Measurements from ENCODE around the gene TRIM63. TPM values are rescaled to one million over a fixed set of nuclear protein-coding genes. Genes with fewer than 3 reads are reported as not detected.

TRIM63 gene
- total and polyA plus RNA-seq, 9 of the 15 experiments (the other 6 are each of a cell fraction or from before 2014, with no cell fraction given) = 0.08 to 0.57 (median 0.36) TPM

DNA sequence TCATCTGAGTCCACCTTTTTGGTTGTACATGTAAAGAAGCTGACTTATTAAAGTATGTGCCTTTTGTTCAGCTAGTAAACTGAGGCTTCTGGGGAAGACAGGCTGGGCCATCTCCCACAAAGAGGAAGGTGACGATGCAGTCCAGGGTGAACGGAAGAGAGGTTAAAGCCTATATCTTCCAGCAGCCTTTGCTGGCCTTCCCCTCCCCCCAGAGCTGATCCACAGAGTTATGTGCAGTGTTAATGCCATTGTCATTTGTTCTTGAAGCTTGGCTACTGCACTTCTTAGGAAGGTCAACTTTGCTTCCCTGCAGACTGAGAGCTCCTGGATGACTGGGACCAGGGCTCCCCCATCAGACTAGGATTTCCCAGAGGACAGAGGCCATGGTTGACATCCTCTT lies 23.7 kb downstream of the TRIM63 start (continued):
- TF ChIP-seq, protein P1, sequence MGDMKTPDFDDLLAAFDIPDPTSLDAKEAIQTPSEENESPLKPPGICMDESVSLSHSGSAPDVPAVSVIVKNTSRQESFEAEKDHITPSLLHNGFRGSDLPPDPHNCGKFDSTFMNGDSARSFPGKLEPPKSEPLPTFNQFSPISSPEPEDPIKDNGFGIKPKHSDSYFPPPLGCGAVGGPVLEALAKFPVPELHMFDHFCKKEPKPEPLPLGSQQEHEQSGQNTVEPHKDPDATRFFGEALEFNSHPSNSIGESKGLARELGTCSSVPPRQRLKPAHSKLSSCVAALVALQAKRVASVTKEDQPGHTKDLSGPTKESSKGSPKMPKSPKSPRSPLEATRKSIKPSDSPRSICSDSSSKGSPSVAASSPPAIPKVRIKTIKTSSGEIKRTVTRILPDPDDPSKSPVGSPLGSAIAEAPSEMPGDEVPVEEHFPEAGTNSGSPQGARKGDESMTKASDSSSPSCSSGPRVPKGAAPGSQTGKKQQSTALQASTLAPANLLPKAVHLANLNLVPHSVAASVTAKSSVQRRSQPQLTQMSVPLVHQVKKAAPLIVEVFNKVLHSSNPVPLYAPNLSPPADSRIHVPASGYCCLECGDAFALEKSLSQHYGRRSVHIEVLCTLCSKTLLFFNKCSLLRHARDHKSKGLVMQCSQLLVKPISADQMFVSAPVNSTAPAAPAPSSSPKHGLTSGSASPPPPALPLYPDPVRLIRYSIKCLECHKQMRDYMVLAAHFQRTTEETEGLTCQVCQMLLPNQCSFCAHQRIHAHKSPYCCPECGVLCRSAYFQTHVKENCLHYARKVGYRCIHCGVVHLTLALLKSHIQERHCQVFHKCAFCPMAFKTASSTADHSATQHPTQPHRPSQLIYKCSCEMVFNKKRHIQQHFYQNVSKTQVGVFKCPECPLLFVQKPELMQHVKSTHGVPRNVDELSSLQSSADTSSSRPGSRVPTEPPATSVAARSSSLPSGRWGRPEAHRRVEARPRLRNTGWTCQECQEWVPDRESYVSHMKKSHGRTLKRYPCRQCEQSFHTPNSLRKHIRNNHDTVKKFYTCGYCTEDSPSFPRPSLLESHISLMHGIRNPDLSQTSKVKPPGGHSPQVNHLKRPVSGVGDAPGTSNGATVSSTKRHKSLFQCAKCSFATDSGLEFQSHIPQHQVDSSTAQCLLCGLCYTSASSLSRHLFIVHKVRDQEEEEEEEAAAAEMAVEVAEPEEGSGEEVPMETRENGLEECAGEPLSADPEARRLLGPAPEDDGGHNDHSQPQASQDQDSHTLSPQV (IDR thresholded peaks at IDR 0.05) = peak; percentile 85
- TF ChIP-seq NR4A1 (CRISPR knock-in tag; IDR thresholded peaks at IDR 0.05) = no peak
- TF ChIP-seq NR4A1 (tag; IDR thresholded peaks at IDR 0.05) = no peak
- TF ChIP-seq NR2C1 (IDR thresholded peaks at IDR 0.05) = no peak
- peak; percentile 32; the same call in 1 of the 2 replicates for TF ChIP-seq NR2C1 (tag; IDR thresholded peaks at IDR 0.05)
- 0 out of 2 replicates have a peak, but pooled peaks have one; percentile 41 for TF ChIP-seq ZNF24 (IDR thresholded peaks at IDR 0.05)
- no peak for TF ChIP-seq POU5F1 (IDR thresholded peaks at IDR 0.05; ENCODE audit: borderline replicate concordance, low read depth, low read length, partially characterized antibody)
- peak; percentile 12; the same call in 1 of the 2 replicates for TF ChIP-seq SMARCE1 (IDR thresholded peaks at IDR 0.05)
- TF ChIP-seq SPI1 (IDR thresholded peaks at IDR 0.05; ENCODE audit: borderline replicate concordance, low read depth, low read length) = peak; percentile 24; the same call in 1 of the 2 replicates
- no peak for TF ChIP-seq BCL6 (CRISPR knock-in tag; IDR thresholded peaks at IDR 0.05)
- TF ChIP-seq BDP1 (IDR thresholded peaks at IDR 0.05; ENCODE audit: insufficient read depth, insufficient read length) = no peak
- TF ChIP-seq, protein P2, sequence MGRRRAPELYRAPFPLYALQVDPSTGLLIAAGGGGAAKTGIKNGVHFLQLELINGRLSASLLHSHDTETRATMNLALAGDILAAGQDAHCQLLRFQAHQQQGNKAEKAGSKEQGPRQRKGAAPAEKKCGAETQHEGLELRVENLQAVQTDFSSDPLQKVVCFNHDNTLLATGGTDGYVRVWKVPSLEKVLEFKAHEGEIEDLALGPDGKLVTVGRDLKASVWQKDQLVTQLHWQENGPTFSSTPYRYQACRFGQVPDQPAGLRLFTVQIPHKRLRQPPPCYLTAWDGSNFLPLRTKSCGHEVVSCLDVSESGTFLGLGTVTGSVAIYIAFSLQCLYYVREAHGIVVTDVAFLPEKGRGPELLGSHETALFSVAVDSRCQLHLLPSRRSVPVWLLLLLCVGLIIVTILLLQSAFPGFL (CRISPR knock-in tag; IDR thresholded peaks at IDR 0.05) = no peak
- TF ChIP-seq, protein P3, sequence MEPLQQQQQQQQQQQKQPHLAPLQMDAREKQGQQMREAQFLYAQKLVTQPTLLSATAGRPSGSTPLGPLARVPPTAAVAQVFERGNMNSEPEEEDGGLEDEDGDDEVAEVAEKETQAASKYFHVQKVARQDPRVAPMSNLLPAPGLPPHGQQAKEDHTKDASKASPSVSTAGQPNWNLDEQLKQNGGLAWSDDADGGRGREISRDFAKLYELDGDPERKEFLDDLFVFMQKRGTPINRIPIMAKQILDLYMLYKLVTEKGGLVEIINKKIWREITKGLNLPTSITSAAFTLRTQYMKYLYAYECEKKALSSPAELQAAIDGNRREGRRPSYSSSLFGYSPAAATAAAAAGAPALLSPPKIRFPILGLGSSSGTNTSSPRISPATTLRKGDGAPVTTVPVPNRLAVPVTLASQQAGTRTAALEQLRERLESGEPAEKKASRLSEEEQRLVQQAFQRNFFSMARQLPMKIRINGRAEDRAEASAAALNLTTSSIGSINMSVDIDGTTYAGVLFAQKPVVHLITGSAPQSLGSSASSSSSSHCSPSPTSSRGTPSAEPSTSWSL (CRISPR knock-in tag; IDR thresholded peaks at IDR 0.05; ENCODE audit: borderline replicate concordance) = no peak
- TF ChIP-seq TOE1 (IDR thresholded peaks at IDR 0.05; ENCODE audit: borderline replicate concordance) = no peak
- TF ChIP-seq TOE1 (CRISPR knock-in tag; IDR thresholded peaks at IDR 0.05; ENCODE audit: borderline replicate concordance, low read depth) = no peak
- TF ChIP-seq NR1H2 (CRISPR knock-in tag; IDR thresholded peaks at IDR 0.05) = no peak
- TF ChIP-seq ZNF134 (CRISPR knock-in tag; conservative IDR thresholded peaks at IDR 0.05) = no peak
- TF ChIP-seq NFRKB (IDR thresholded peaks at IDR 0.05; ENCODE audit: low read depth) = 0 out of 2 replicates have a peak, but pooled peaks have one; percentile 14
- 0 out of 2 replicates have a peak, but pooled peaks have one; percentile 14 for TF ChIP-seq BHLHE40 (IDR thresholded peaks at IDR 0.05; ENCODE audit: low read length)
- TF ChIP-seq ZNF354B (CRISPR knock-in tag; IDR thresholded peaks at IDR 0.05) = no peak
- TF ChIP-seq NFE2 (IDR thresholded peaks at IDR 0.05; ENCODE audit: low read depth) = peak; percentile 49; the same call in 1 of the 2 replicates
- peak; percentile 44; the same call in 1 of the 2 replicates for TF ChIP-seq SOX6 (IDR thresholded peaks at IDR 0.05)
- TF ChIP-seq JUND (IDR thresholded peaks at IDR 0.05; ENCODE audit: borderline replicate concordance, low read depth, low read length) = 0 out of 2 replicates have a peak, but pooled peaks have one; percentile 13
- no peak for TF ChIP-seq JUND (tag; IDR thresholded peaks at IDR 0.05; ENCODE audit: borderline replicate concordance, low read depth, low read length)
- TF ChIP-seq YY1 (IDR thresholded peaks at IDR 0.05; ENCODE audit: borderline replicate concordance in 1 of 3, control insufficient read depth in 1 of 3, extremely low read depth in 1 of 3, insufficient read depth in 3 of 3, insufficient read length in 1 of 3, insufficient replicate concordance in 2 of 3, low read depth in 1 of 3, low read length in 2 of 3) = peak in 1 of 3 experiments; percentile 19
